GM12874 (cell line): ENCODE data around the gene CYP21A2.

ENCODE experiments used
- CTCF ChIP-seq: IDR thresholded peaks from 2 replicates; pipeline ENCODE4 v1.5.1; 2011; ENCODE audit warnings: low read depth, mild to moderate bottlenecking, control low read depth, low read length, moderate library complexity; ENCODE audit not compliant: insufficient read depth

Gene CYP21A2

GRCh38 chr6:32047855-32048766, 9.9 kb downstream of the CYP21A2 start:
- peak; percentile 95 for TF ChIP-seq CTCF

GRCh38 chr6:32050562-32050961, 12.3 kb downstream of the CYP21A2 start:
- TF ChIP-seq CTCF = no peak

- TF ChIP-seq CTCF = no peak
Measured at GRCh38 chr6:32056254-32056653, 18.0 kb downstream of the CYP21A2 start.

- no peak for TF ChIP-seq CTCF
Measured at GRCh38 chr6:32057966-32058365, 19.8 kb downstream of the CYP21A2 start.

GRCh38 chr6:32058511-32058963, 20.3 kb downstream of the CYP21A2 start:
- no peak for TF ChIP-seq CTCF

GRCh38 chr6:32060966-32061655, 22.9 kb downstream of the CYP21A2 start:
- no peak for TF ChIP-seq CTCF

- TF ChIP-seq CTCF = no peak
Measured at GRCh38 chr6:32064706-32065105, 26.5 kb downstream of the CYP21A2 start.
